Nephron progenitor cell (in vitro differentiated cells): ENCODE data around the gene HSD17B2.

Experiments
- DNase-seq: peaks from one replicate; pipeline ENCODE4 v3.0.0; 2021
- H3K27ac Mint-ChIP-seq: 2 replicates; pipeline ENCODE4 v1.8.0; 2021; ENCODE audit warnings: mild to moderate bottlenecking, moderate library complexity, mixed read lengths
- H3K27me3 Mint-ChIP-seq: 2 replicates; pipeline ENCODE4 v1.8.0; 2021; ENCODE audit warnings: mild to moderate bottlenecking, low read depth, mixed read lengths; ENCODE audit not compliant: poor library complexity
- H3K36me3 Mint-ChIP-seq: 2 replicates; pipeline ENCODE4 v1.8.0; 2021; ENCODE audit warnings: low read depth, mixed read lengths
- H3K4me1 Mint-ChIP-seq: 2 replicates; pipeline ENCODE4 v1.8.0; 2021; ENCODE audit warnings: mixed read lengths
- H3K4me3 Mint-ChIP-seq: 2 replicates; pipeline ENCODE4 v1.8.0; 2021; ENCODE audit warnings: mild to moderate bottlenecking, moderate library complexity, mixed read lengths
- H3K9me3 Mint-ChIP-seq: 2 replicates; pipeline ENCODE4 v1.8.0; 2021; ENCODE audit warnings: mild to moderate bottlenecking, moderate library complexity, mixed read lengths
- TF ChIP-seq, protein P1 (sequence below): fragments of 200-600 bp; sonication (generic); IDR thresholded peaks from 2 replicates; pipeline ENCODE4 v1.5.0; 2021; ENCODE audit warnings: antibody characterized with exemption

The HSD17B2 gene

DNA sequence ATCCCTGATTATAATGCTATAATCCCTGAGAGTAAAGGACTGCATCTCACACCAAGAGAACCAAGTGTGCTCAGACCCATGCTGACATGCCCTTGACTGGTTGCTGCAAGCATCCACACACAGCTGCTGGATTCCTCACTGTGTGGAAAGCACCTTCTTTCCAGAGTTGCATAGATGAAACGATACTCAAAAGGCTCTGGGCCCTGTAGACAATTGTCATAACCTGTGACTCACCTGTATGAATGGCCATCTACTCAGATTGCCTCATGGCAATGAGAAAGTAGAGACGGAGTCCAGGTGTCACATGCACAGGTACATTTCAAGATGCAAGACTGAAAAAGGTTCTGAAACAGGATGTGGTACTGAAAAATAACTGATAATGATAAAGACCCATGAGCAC is 76.9 kb downstream of the HSD17B2 start:
- no peak for DNase-seq
- TF ChIP-seq, protein P1, sequence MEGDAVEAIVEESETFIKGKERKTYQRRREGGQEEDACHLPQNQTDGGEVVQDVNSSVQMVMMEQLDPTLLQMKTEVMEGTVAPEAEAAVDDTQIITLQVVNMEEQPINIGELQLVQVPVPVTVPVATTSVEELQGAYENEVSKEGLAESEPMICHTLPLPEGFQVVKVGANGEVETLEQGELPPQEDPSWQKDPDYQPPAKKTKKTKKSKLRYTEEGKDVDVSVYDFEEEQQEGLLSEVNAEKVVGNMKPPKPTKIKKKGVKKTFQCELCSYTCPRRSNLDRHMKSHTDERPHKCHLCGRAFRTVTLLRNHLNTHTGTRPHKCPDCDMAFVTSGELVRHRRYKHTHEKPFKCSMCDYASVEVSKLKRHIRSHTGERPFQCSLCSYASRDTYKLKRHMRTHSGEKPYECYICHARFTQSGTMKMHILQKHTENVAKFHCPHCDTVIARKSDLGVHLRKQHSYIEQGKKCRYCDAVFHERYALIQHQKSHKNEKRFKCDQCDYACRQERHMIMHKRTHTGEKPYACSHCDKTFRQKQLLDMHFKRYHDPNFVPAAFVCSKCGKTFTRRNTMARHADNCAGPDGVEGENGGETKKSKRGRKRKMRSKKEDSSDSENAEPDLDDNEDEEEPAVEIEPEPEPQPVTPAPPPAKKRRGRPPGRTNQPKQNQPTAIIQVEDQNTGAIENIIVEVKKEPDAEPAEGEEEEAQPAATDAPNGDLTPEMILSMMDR: no peak
- H3K27me3 Mint-ChIP-seq: peaks cover 7% of the 10 kb centered on the region
- no peak overlapping the region for H3K27ac Mint-ChIP-seq
- no peaks in the 10 kb centered on the region for H3K9me3 Mint-ChIP-seq
- no peak overlapping the region for H3K4me3 Mint-ChIP-seq
- H3K36me3 Mint-ChIP-seq: no peaks in the 10 kb centered on the region
- peaks cover 8% of the 10 kb centered on the region for H3K4me1 Mint-ChIP-seq

DNA sequence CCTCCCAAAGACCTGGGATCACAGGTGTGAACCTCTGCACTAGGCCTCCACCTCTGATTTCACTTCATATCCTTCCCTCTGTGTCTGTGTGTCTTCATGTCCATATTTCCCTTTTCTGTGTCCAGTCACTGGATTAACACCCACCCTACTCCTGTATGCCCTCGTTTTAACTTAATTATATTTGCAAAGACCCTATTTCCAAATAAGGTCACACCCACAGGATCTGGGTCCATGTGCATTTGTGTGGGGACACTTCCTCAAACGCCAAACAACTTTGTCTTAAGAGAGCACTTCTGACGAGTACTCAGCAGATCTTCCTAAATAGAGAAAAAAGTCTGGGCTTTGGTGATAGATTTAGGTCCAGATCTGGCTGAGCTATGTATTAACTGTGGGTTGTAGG is 78.7 kb downstream of the HSD17B2 start:
- H3K4me1 Mint-ChIP-seq: peaks cover 6% of the 10 kb centered on the region
- no peak overlapping the region for H3K27ac Mint-ChIP-seq
- H3K27me3 Mint-ChIP-seq: peaks cover 7% of the 10 kb centered on the region
- no peaks in the 10 kb centered on the region for H3K9me3 Mint-ChIP-seq
- H3K4me3 Mint-ChIP-seq: no peak overlapping the region
- DNase-seq: no peak
- TF ChIP-seq, protein P1: no peak
- H3K36me3 Mint-ChIP-seq: no peaks in the 10 kb centered on the region

DNA sequence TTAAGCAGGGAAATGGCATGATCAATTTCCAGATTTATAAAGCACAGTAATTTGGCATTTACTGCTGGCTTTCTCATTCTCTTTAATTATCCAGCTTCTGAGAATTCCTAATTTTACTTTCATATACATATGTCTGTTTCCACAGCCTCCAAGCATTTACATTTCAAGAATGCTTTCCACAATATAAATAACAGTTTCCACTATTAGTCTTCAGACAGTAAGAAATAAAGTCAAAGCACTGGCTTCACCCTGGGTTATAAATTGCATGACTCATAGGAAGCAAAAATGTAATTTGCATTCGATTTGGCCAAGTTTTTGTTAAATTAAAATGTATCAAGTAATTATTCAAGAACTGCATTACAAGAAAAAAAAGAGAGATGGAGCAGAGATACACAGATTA is 81.5 kb downstream of the HSD17B2 start:
- no peaks in the 10 kb centered on the region for H3K36me3 Mint-ChIP-seq
- DNase-seq: no peak
- H3K27ac Mint-ChIP-seq: no peak overlapping the region
- H3K27me3 Mint-ChIP-seq: peaks cover 7% of the 10 kb centered on the region
- H3K4me1 Mint-ChIP-seq: no peaks in the 10 kb centered on the region
- TF ChIP-seq, protein P1: no peak
- H3K9me3 Mint-ChIP-seq: no peaks in the 10 kb centered on the region
- no peak overlapping the region for H3K4me3 Mint-ChIP-seq

DNA sequence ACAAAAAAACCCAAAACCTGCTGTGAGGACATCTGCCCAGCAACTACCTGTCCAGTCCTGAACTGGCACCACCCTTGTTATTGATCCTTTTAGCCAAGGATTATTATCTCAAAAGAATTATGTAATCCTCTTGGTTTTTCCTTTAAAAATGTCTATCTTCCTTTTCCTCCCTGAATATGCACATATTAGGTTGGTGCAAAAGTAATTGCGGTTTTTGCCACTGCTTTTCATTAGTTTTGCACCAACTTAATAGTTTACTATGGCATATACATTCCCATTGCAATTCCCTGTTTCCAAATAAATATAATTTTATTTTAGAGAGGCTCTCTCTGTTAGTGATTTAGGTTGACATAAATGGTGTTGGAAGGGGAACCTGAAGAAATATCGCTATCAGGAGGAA is 83.7 kb downstream of the HSD17B2 start:
- DNase-seq: no peak
- TF ChIP-seq, protein P1: no peak
- Mint-ChIP-seq H3K4me1 (no peaks in the 10 kb centered on the region), H3K4me3 (no peak overlapping the region), H3K9me3 (peaks cover 10% of the 10 kb centered on the region), H3K27me3 (peaks cover 3% of the 10 kb centered on the region), H3K27ac (no peak overlapping the region), H3K36me3 (no peaks in the 10 kb centered on the region)

DNA sequence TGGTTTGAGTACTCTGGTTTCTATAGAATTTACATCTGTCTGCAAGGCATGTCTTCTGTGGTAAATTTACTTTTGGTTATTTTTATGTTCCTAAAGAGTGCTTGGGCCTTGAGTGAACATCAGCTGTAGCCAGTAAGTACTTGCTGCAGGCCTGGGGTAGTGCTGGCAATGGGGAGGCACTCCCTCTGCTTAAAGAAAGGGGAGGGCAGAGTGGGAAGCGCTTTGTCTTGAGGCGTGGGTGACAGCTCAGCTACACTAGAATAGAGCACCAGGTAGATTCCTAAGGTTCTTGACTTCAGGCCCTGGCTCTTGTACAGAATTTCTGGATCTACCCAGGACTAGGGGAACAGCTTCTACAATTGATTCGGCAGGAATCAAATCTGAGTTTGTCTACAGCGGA is 84.4 kb downstream of the HSD17B2 start:
- Mint-ChIP-seq H3K4me1 (no peaks in the 10 kb centered on the region), H3K36me3 (no peaks in the 10 kb centered on the region), H3K9me3 (peaks cover 13% of the 10 kb centered on the region), H3K27ac (no peak overlapping the region), H3K27me3 (peaks cover 3% of the 10 kb centered on the region), H3K4me3 (no peak overlapping the region)
- TF ChIP-seq, protein P1: no peak
- no peak for DNase-seq

DNA sequence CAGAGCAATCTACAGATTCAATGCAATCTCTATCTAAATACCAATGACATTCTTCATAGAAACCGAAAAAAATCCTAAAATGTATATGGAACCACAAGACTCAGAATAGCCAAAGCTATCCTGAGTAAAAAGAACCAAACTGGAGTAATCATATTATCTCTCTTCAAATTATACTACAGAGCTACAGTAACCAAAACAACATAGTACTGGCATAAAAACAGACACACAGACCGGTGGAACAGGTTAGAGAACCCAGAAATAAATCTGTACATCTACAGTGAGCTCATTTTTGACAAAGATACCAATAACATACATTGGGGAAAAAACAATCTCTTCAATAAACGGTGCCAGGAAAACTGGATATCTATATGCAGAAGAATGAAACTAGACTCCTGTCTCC is 89.6 kb downstream of the HSD17B2 start:
- TF ChIP-seq, protein P1: no peak
- no peaks in the 10 kb centered on the region for H3K36me3 Mint-ChIP-seq
- H3K4me1 Mint-ChIP-seq: no peaks in the 10 kb centered on the region
- H3K4me3 Mint-ChIP-seq: no peak overlapping the region
- no peaks in the 10 kb centered on the region for H3K27me3 Mint-ChIP-seq
- no peak for DNase-seq
- H3K9me3 Mint-ChIP-seq: peaks cover 23% of the 10 kb centered on the region
- no peak overlapping the region for H3K27ac Mint-ChIP-seq
